CD4-positive, alpha-beta T cell (primary cell): Measurements from ENCODE around the gene PIN1. TPM values are rescaled to one million over a fixed set of nuclear protein-coding genes. Genes with fewer than 3 reads are reported as not detected.

Experiments used
- ATAC-seq: fragments of 200-7000 bp; cut with Tn5 transposase; one replicate; pipeline ENCODE4 v1.10.0; 2022; ENCODE audit warnings: mild to moderate bottlenecking; ENCODE audit not compliant: poor library complexity
- CTCF ChIA-PET: fragments of 350-600 bp; sonication (Branson Sonifier 250); formaldehyde crosslinking; loops from one replicate; lab custom pipeline; 2021; ENCODE audit warnings: antibody characterized with exemption, inconsistent platforms; lab: Charles Lee
- POLR2A ChIA-PET: fragments of 350-600 bp; sonication (Branson Sonifier 250); formaldehyde crosslinking; loops from one replicate; lab custom pipeline; 2021; ENCODE audit warnings: antibody characterized with exemption, inconsistent platforms; lab: Charles Lee
- DNase-seq, 14 experiments: peaks; one replicate each; pipeline ENCODE4 v3.0.0-alpha.2; 2013 to 2020; ENCODE audit warnings: mixed read lengths in 2 of 14
- H3K27ac ChIP-seq, 2 donors: one replicate each; pipeline versions ENCODE4 v1.5.1 to v1.7.0; 2013; ENCODE audit warnings: low read length in 2 of 2, low read depth in 1 of 2, mild to moderate bottlenecking in 1 of 2
- H3K27me3 ChIP-seq, 2 experiments: 1 replicate in 1 of 2; 2 replicates in 1 of 2; pipeline versions ENCODE4 v1.6.1 to v1.7.0; 2013; ENCODE audit warnings: low read length in 2 of 2, control low read depth in 1 of 2, mild to moderate bottlenecking in 1 of 2, moderate library complexity in 1 of 2; ENCODE audit not compliant: insufficient read depth in 2 of 2, control insufficient read depth in 1 of 2
- H3K36me3 ChIP-seq: one replicate; pipeline ENCODE4 v1.6.1; 2013; ENCODE audit warnings: low read length, control low read depth; ENCODE audit not compliant: insufficient read depth
- H3K4me1 ChIP-seq: one replicate; pipeline ENCODE4 v1.6.1; 2013; ENCODE audit warnings: low read length, control low read depth; ENCODE audit not compliant: insufficient read depth
- H3K4me3 ChIP-seq: one replicate; pipeline ENCODE4 v1.5.1; 2013; ENCODE audit warnings: mild to moderate bottlenecking, low read length, moderate library complexity
- H3K9me3 ChIP-seq, 2 experiments: 1 replicate in 1 of 2; 2 replicates in 1 of 2; pipeline versions ENCODE4 v1.6.1 to v1.7.0; 2013; ENCODE audit warnings: low read length in 2 of 2, mild to moderate bottlenecking in 2 of 2, control low read depth in 1 of 2, moderate library complexity in 1 of 2; ENCODE audit not compliant: control insufficient read depth in 1 of 2, insufficient read depth in 1 of 2
- H3K27ac Mint-ChIP-seq: one replicate; pipeline ENCODE4 v1.8.0; 2020; ENCODE audit warnings: mixed read lengths
- H3K27me3 Mint-ChIP-seq: one replicate; pipeline ENCODE4 v1.8.0; 2021; ENCODE audit warnings: mixed read lengths
- H3K36me3 Mint-ChIP-seq: one replicate; pipeline ENCODE4 v1.8.0; 2021; ENCODE audit warnings: low read depth, mixed read lengths
- H3K4me1 Mint-ChIP-seq: one replicate; pipeline ENCODE4 v1.8.0; 2021; ENCODE audit warnings: low read depth, mixed read lengths
- H3K4me3 Mint-ChIP-seq: one replicate; pipeline ENCODE4 v1.8.0; 2020; ENCODE audit warnings: mild to moderate bottlenecking, mixed read lengths
- H3K9me3 Mint-ChIP-seq: one replicate; pipeline ENCODE4 v1.8.0; 2020; ENCODE audit warnings: mixed read lengths
- CTCF ChIP-seq: fragments of 200-600 bp; IDR thresholded peaks from one replicate; pipeline ENCODE4 v1.8.0; 2022; ENCODE audit warnings: antibody characterized with exemption, mild to moderate bottlenecking
- intact Hi-C, 2 experiments: fragments of 100-400 bp; cut with DNase I in 1 of 2; cut with micrococcal nuclease in 1 of 2; formaldehyde crosslinking; loops; one replicate each; pipeline versions ENCODE4 v1.15.1 to v1.9.0; 2023 to 2025; cut with DNase I, micrococcal nuclease
- total RNA-seq, 174 experiments: library from RNA in 2 of 174; stranded (reverse) in 2 of 174; gene quantifications; one replicate each; pipeline ENCODE4 v1.2.3 and lab custom pipeline; 2021 to 2026

PIN1 gene
- total RNA-seq, 2 experiments from 2014 or later: 33.2 to 35.3 TPM

GRCh38 chr19:9885077-9885552 lies 50.0 kb downstream of the PIN1 start:
- H3K36me3 ChIP-seq: no peaks in the 10 kb centered on the region
- H3K27ac ChIP-seq: no peak overlapping the region
- CTCF ChIA-PET: no interaction called here
- no peaks in the 10 kb centered on the region for H3K27me3 ChIP-seq
- no peaks in the 10 kb centered on the region for H3K36me3 Mint-ChIP-seq
- no peak for DNase-seq
- TF ChIP-seq CTCF: no peak
- H3K27me3 Mint-ChIP-seq: no peaks in the 10 kb centered on the region
- ATAC-seq: no peak
- H3K4me3 Mint-ChIP-seq: no peak overlapping the region
- intact Hi-C loops: no loop called here
- no peaks in the 10 kb centered on the region for H3K4me1 Mint-ChIP-seq
- H3K27ac Mint-ChIP-seq: no peak overlapping the region
- H3K9me3 ChIP-seq: no peaks in the 10 kb centered on the region
- no peaks in the 10 kb centered on the region for H3K4me1 ChIP-seq
- H3K4me3 ChIP-seq: no peak overlapping the region
- POLR2A ChIA-PET: no interaction called here
- no peaks in the 10 kb centered on the region for H3K9me3 Mint-ChIP-seq

GRCh38 chr19:9891609-9892373 lies 56.7 kb downstream of the PIN1 start:
- CTCF ChIA-PET: no interaction called here
- H3K4me1 ChIP-seq: no peaks in the 10 kb centered on the region
- TF ChIP-seq CTCF: no peak
- no peak for DNase-seq
- no peak for ATAC-seq
- H3K4me1 Mint-ChIP-seq: no peaks in the 10 kb centered on the region
- no peak overlapping the region for H3K4me3 Mint-ChIP-seq
- no peaks in the 10 kb centered on the region for H3K36me3 Mint-ChIP-seq
- H3K27me3 Mint-ChIP-seq: no peaks in the 10 kb centered on the region
- H3K36me3 ChIP-seq: no peaks in the 10 kb centered on the region
- H3K27me3 ChIP-seq: no peaks in the 10 kb centered on the region
- intact Hi-C loops: no loop called here
- no peaks in the 10 kb centered on the region for H3K9me3 ChIP-seq
- no peak overlapping the region for H3K4me3 ChIP-seq
- POLR2A ChIA-PET: interaction anchor here (0.6 kb wide), 1 partner anchor 34 kb away, joined by 3 read pairs; no protein-coding TSS in a partner anchor
- H3K9me3 Mint-ChIP-seq: no peaks in the 10 kb centered on the region
- H3K27ac Mint-ChIP-seq: no peak overlapping the region
- H3K27ac ChIP-seq: no peak overlapping the region

Other genes with a start within 250 kb of the PIN1 start
- 10 to 100 TPM; 45.1 to 46.2 TPM for gene ZNF561, start 214.1 kb upstream of the PIN1 start, total RNA-seq
- gene ZNF562, start 160.2 kb upstream of the PIN1 start, total RNA-seq: 10 to 100 TPM; 12.8 to 13.3 TPM
- 1 to 10 TPM; 7.9 to 8.5 TPM for gene ZNF846, start 66.6 kb upstream of the PIN1 start, total RNA-seq
- gene FBXL12, start 16.2 kb upstream of the PIN1 start, total RNA-seq: 10 to 100 TPM; 33.4 to 38.4 TPM
- gene UBL5, start 7.4 kb upstream of the PIN1 start, total RNA-seq: 100 to 1,000 TPM; 163 to 165 TPM
- gene OLFM2, start 101.2 kb downstream of the PIN1 start, total RNA-seq: 1 to 10 TPM; 4.1 to 4.8 TPM
- 1 to 10 TPM; 4.4 to 5.2 TPM for gene COL5A3, start 175.2 kb downstream of the PIN1 start, total RNA-seq
- gene RDH8, start 178.2 kb downstream of the PIN1 start, total RNA-seq: not detected